SK-N-SH treated with all-trans-retinoic acid at 6 μM for 48 hours (cell line): ENCODE results near the gene CLCF1.

Experiments
- ATAC-seq: fragments of 200-7000 bp; cut with Tn5 transposase; 3 replicates; pipeline ENCODE4 v1.9.1; 2020; ENCODE audit warnings: mild to moderate bottlenecking, moderate library complexity
- BACH2 ChIP-seq: fragments of 250-450 bp; sonication (Bioruptor Pico); IDR thresholded peaks from 2 replicates; pipeline ENCODE4 v1.9.0; 2021; ENCODE audit warnings: mild to moderate bottlenecking, borderline replicate concordance
- CSDC2 ChIP-seq: fragments of 250-450 bp; sonication (Bioruptor Pico); IDR thresholded peaks from 2 replicates; pipeline ENCODE4 v1.5.0; 2020; ENCODE audit warnings: mild to moderate bottlenecking, moderate library complexity
- ESRRG ChIP-seq: fragments of 250-450 bp; sonication (Bioruptor Pico); IDR thresholded peaks from 2 replicates; pipeline ENCODE4 v1.6.1; 2021; ENCODE audit warnings: mild to moderate bottlenecking
- ISL1 ChIP-seq: fragments of 250-450 bp; sonication (Bioruptor Pico); IDR thresholded peaks from 2 replicates; pipeline ENCODE4 v2.1.2; 2022; ENCODE audit warnings: mild to moderate bottlenecking, moderate library complexity
- OSR1 ChIP-seq: fragments of 250-450 bp; sonication (Bioruptor Pico); IDR thresholded peaks from 2 replicates; pipeline ENCODE4 v1.8.0; 2022; ENCODE audit warnings: moderate library complexity, mild to moderate bottlenecking, inconsistent platforms
- PPARA ChIP-seq: fragments of 250-450 bp; sonication (Bioruptor Pico); IDR thresholded peaks from 2 replicates; pipeline ENCODE4 v1.5.0; 2020; ENCODE audit warnings: mild to moderate bottlenecking, borderline replicate concordance
- RARB ChIP-seq: fragments of 250-450 bp; sonication (Bioruptor Pico); IDR thresholded peaks from 2 replicates; pipeline ENCODE4 v1.8.0; 2021; ENCODE audit warnings: mild to moderate bottlenecking, moderate library complexity
- SNAI2 ChIP-seq: fragments of 250-450 bp; sonication (Bioruptor Pico); IDR thresholded peaks from 2 replicates; pipeline ENCODE4 v1.5.0; 2020; ENCODE audit warnings: mild to moderate bottlenecking, moderate library complexity
- TCF4 ChIP-seq: fragments of 250-450 bp; sonication (Bioruptor Pico); IDR thresholded peaks from 2 replicates; pipeline ENCODE4 v1.8.0; 2021; ENCODE audit warnings: mild to moderate bottlenecking, moderate library complexity, borderline replicate concordance
- ZC3H10 ChIP-seq: fragments of 250-450 bp; sonication (Bioruptor Pico); IDR thresholded peaks from 2 replicates; pipeline ENCODE4 v1.5.1; 2021; ENCODE audit warnings: mild to moderate bottlenecking, moderate library complexity
- ZFP30 ChIP-seq: fragments of 450-650 bp; formaldehyde crosslinking; IDR thresholded peaks from 2 replicates; pipeline ENCODE4 v1.5.0; 2022; ENCODE audit warnings: mild to moderate bottlenecking, moderate library complexity
- ZNF565 ChIP-seq: fragments of 450-650 bp; formaldehyde crosslinking; conservative IDR thresholded peaks from 2 replicates; pipeline ENCODE4 v1.5.0; 2020; ENCODE audit warnings: low read depth, mild to moderate bottlenecking, moderate library complexity
- ZNF70 ChIP-seq: fragments of 450-650 bp; formaldehyde crosslinking; IDR thresholded peaks from 2 replicates; pipeline ENCODE4 v1.5.0; 2020; ENCODE audit warnings: mild to moderate bottlenecking, moderate library complexity
- ZNF8 ChIP-seq: fragments of 450-650 bp; formaldehyde crosslinking; IDR thresholded peaks from 2 replicates; pipeline ENCODE4 v1.5.0; 2020; ENCODE audit warnings: mild to moderate bottlenecking, moderate library complexity
- TF ChIP-seq, protein P1 (sequence below): fragments of 250-450 bp; sonication (Bioruptor Pico); IDR thresholded peaks from 2 replicates; pipeline ENCODE4 v1.5.1; 2021; ENCODE audit warnings: mild to moderate bottlenecking, moderate library complexity
- TF ChIP-seq, protein P2 (sequence below): fragments of 250-450 bp; sonication (Bioruptor Pico); IDR thresholded peaks from 2 replicates; pipeline ENCODE4 v1.8.0; 2021; ENCODE audit warnings: low read depth, mild to moderate bottlenecking, moderate library complexity, borderline replicate concordance
- TF ChIP-seq, protein P3 (sequence below): fragments of 250-450 bp; sonication (Bioruptor Pico); IDR thresholded peaks from 2 replicates; pipeline ENCODE4 v1.8.0; 2020; ENCODE audit warnings: mild to moderate bottlenecking, moderate library complexity, borderline replicate concordance
- TF ChIP-seq, protein P4 (sequence below): fragments of 250-450 bp; sonication (Bioruptor Pico); IDR thresholded peaks from 2 replicates; pipeline ENCODE4 v1.5.0; 2020; ENCODE audit warnings: mild to moderate bottlenecking, moderate library complexity
- TF ChIP-seq, protein P5 (sequence below): fragments of 250-450 bp; sonication (Bioruptor Pico); IDR thresholded peaks from 2 replicates; pipeline ENCODE4 v1.5.1; 2020; ENCODE audit warnings: low read depth, mild to moderate bottlenecking, moderate library complexity

CLCF1 gene

DNA sequence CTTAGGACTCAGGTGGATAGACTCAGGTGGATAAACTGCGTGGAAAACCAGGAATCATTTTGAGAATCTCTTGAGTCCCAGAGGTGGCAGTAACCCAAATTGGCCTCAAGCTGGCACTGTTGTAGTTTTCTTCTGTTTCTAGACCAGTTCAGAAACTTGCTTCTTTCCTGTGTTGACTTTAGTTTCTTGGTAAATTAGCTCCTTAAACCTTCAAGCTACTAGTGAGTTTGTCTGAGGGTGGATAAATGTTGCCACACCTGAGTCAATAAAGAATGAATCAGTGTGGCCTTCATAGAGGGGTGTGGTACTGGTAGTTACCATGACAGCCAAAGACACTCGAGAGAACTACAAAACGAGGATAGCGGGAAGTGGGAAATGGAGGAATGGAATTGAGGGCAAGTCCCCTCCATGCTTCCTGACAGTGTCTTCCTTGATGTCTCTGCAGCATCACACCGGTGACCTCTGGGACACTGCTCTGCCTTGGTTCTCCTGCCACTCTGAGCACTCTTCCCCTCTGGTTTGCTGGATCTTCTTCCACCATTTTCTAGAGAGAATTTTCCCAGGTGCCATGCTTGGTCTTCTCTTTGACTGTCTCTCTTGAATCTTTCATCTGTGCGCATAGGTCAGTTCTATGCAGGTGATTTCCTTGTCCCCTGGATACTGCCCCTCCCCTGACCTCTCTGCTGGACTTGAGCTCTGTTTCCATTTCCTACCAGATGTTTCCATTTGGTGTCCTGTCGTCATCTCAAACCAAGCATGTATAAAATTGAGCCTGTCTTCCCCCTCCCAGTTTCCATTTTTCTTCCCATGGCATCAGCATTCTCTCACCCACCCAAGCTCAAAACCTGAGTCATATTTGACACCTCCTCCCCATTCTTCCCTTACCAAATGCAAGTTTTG, 27.2 kb downstream of the CLCF1 start:
- peak; percentile 80 for ATAC-seq
- TF ChIP-seq, protein P1, sequence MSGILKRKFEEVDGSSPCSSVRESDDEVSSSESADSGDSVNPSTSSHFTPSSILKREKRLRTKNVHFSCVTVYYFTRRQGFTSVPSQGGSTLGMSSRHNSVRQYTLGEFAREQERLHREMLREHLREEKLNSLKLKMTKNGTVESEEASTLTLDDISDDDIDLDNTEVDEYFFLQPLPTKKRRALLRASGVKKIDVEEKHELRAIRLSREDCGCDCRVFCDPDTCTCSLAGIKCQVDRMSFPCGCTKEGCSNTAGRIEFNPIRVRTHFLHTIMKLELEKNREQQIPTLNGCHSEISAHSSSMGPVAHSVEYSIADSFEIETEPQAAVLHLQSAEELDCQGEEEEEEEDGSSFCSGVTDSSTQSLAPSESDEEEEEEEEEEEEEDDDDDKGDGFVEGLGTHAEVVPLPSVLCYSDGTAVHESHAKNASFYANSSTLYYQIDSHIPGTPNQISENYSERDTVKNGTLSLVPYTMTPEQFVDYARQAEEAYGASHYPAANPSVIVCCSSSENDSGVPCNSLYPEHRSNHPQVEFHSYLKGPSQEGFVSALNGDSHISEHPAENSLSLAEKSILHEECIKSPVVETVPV = no peak
- TF ChIP-seq ZNF70 = no peak
- TF ChIP-seq, all 23 proteins: peak for 0

DNA sequence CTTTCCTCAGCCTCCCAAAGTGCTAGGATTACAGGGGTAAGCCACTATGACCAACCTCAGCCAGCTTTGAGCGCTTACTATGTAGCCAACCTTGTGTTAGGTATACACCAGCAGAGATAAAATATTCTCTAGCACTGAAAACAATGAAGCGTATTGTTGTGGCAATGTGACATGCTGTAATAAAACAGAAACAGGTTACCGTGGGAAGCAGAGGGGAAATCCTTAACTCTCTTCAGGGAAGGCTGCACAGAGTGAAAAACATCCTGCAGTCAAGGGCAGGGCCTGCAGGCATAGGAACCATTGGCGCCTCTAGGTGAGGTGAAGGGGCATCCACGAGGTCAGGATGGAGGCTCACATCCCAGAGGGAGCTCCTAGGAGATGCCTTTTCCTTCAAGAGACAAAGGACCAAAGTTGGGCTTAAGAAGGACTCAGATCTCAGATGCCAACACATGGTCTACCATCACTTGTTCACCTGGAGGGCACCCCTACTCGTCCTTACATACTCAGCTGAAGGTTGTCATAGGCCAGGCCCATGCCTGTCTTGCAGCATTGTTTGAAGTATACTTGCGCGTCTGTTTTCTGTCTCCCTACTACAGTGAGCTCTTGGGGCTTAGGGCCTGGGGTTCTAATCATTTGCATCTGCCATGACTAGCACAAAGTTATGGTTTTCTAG, 28.0 kb downstream of the CLCF1 start:
- ATAC-seq = peak; percentile 44

DNA sequence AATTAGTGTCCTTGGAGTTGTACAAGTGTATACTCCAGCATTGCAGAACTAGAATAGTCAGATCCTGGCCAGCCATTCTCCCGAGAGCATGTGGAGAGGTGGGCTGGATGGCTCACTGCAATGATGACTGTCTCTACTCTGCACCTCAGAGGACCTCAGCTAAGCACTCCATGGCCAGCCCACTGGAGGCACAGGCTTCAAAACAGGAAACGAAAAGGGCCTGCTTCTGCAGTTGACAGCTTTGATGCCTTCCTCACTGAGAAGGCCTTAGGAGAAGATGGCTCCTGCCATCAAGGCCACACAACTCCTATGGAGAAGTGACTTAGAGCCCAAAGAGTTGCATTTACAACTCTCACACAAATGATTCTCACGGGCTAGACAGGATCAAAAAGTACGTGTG, 29.1 kb downstream of the CLCF1 start:
- ATAC-seq = no peak
- no peak for TF ChIP-seq PPARA (CRISPR knock-in tag)
- no peak for TF ChIP-seq OSR1 (CRISPR knock-in tag)
- TF ChIP-seq ZC3H10 (CRISPR knock-in tag) = no peak
- TF ChIP-seq, protein P2, sequence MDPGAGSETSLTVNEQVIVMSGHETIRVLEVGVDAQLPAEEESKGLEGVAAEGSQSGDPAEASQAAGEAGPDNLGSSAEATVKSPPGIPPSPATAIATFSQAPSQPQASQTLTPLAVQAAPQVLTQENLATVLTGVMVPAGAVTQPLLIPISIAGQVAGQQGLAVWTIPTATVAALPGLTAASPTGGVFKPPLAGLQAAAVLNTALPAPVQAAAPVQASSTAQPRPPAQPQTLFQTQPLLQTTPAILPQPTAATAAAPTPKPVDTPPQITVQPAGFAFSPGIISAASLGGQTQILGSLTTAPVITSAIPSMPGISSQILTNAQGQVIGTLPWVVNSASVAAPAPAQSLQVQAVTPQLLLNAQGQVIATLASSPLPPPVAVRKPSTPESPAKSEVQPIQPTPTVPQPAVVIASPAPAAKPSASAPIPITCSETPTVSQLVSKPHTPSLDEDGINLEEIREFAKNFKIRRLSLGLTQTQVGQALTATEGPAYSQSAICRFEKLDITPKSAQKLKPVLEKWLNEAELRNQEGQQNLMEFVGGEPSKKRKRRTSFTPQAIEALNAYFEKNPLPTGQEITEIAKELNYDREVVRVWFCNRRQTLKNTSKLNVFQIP = no peak
- TF ChIP-seq, protein P3, sequence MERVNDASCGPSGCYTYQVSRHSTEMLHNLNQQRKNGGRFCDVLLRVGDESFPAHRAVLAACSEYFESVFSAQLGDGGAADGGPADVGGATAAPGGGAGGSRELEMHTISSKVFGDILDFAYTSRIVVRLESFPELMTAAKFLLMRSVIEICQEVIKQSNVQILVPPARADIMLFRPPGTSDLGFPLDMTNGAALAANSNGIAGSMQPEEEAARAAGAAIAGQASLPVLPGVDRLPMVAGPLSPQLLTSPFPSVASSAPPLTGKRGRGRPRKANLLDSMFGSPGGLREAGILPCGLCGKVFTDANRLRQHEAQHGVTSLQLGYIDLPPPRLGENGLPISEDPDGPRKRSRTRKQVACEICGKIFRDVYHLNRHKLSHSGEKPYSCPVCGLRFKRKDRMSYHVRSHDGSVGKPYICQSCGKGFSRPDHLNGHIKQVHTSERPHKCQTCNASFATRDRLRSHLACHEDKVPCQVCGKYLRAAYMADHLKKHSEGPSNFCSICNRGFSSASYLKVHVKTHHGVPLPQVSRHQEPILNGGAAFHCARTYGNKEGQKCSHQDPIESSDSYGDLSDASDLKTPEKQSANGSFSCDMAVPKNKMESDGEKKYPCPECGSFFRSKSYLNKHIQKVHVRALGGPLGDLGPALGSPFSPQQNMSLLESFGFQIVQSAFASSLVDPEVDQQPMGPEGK (CRISPR knock-in tag) = no peak
- no peak for TF ChIP-seq TCF4
- TF ChIP-seq, protein P4, sequence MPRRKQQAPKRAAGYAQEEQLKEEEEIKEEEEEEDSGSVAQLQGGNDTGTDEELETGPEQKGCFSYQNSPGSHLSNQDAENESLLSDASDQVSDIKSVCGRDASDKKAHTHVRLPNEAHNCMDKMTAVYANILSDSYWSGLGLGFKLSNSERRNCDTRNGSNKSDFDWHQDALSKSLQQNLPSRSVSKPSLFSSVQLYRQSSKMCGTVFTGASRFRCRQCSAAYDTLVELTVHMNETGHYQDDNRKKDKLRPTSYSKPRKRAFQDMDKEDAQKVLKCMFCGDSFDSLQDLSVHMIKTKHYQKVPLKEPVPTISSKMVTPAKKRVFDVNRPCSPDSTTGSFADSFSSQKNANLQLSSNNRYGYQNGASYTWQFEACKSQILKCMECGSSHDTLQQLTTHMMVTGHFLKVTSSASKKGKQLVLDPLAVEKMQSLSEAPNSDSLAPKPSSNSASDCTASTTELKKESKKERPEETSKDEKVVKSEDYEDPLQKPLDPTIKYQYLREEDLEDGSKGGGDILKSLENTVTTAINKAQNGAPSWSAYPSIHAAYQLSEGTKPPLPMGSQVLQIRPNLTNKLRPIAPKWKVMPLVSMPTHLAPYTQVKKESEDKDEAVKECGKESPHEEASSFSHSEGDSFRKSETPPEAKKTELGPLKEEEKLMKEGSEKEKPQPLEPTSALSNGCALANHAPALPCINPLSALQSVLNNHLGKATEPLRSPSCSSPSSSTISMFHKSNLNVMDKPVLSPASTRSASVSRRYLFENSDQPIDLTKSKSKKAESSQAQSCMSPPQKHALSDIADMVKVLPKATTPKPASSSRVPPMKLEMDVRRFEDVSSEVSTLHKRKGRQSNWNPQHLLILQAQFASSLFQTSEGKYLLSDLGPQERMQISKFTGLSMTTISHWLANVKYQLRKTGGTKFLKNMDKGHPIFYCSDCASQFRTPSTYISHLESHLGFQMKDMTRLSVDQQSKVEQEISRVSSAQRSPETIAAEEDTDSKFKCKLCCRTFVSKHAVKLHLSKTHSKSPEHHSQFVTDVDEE (CRISPR knock-in tag) = no peak
- no peak for TF ChIP-seq SNAI2 (CRISPR knock-in tag)
- TF ChIP-seq RARB (CRISPR knock-in tag) = no peak
- TF ChIP-seq ESRRG (CRISPR knock-in tag) = no peak
- TF ChIP-seq ZNF565 = no peak
- no peak for TF ChIP-seq ZNF70
- no peak for TF ChIP-seq ISL1 (CRISPR knock-in tag)

More for the DNA sequence above, 28.0 kb downstream of the CLCF1 start:
- no peak for TF ChIP-seq ISL1 (CRISPR knock-in tag)
- TF ChIP-seq, protein P4 (CRISPR knock-in tag) = no peak
- TF ChIP-seq, protein P3 (CRISPR knock-in tag) = no peak
- no peak for TF ChIP-seq ZNF8 (CRISPR knock-in tag)
- TF ChIP-seq SNAI2 (CRISPR knock-in tag) = no peak
- TF ChIP-seq CSDC2 (CRISPR knock-in tag) = no peak
- TF ChIP-seq BACH2 (CRISPR knock-in tag) = no peak
- no peak for TF ChIP-seq ZNF70
- TF ChIP-seq ZFP30 (CRISPR knock-in tag) = no peak
- TF ChIP-seq, protein P5, sequence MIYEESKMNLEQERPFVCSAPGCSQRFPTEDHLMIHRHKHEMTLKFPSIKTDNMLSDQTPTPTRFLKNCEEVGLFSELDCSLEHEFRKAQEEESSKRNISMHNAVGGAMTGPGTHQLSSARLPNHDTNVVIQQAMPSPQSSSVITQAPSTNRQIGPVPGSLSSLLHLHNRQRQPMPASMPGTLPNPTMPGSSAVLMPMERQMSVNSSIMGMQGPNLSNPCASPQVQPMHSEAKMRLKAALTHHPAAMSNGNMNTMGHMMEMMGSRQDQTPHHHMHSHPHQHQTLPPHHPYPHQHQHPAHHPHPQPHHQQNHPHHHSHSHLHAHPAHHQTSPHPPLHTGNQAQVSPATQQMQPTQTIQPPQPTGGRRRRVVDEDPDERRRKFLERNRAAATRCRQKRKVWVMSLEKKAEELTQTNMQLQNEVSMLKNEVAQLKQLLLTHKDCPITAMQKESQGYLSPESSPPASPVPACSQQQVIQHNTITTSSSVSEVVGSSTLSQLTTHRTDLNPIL (CRISPR knock-in tag) = no peak
- TF ChIP-seq TCF4 = no peak
- no peak for TF ChIP-seq ZC3H10 (CRISPR knock-in tag)
- TF ChIP-seq, all 23 proteins: peak for 0
